GM23338 (cell line): ENCODE data around the gene TRAM2. TPM values are rescaled to one million over a fixed set of nuclear protein-coding genes. Genes with fewer than 3 reads are reported as not detected.
A peak's percentile ranks its signal among the peaks of the same experiment; 100 is the strongest.

Experiments
- ATAC-seq: fragments of 200-7000 bp; cut with Tn5 transposase; 3 replicates; pipeline ENCODE4 v1.9.1; 2020
- DNase-seq: peaks from one replicate; pipeline ENCODE4 v3.0.0-alpha.2; 2015; ENCODE audit warnings: low spot score
- H2AFZ ChIP-seq: fragments of 200-600 bp; sonication (generic); 2 replicates; pipeline ENCODE4 v1.8.0; 2016; ENCODE audit warnings: antibody characterized with exemption, mild to moderate bottlenecking, moderate library complexity
- H3F3A ChIP-seq: fragments of 200-600 bp; sonication (generic); replicated peaks from 2 replicates; pipeline ENCODE4 v1.8.0; 2017; ENCODE audit warnings: antibody characterized with exemption, mixed run types, low read depth
- H3K27ac ChIP-seq: fragments of 200-600 bp; sonication (generic); 2 replicates; pipeline ENCODE4 v1.6.1; 2016; ENCODE audit warnings: low read depth
- H3K27me3 ChIP-seq: fragments of 200-600 bp; sonication (generic); 2 replicates; pipeline ENCODE4 v1.8.0; 2016; ENCODE audit warnings: mild to moderate bottlenecking, mixed run types, moderate library complexity; ENCODE audit not compliant: insufficient read depth
- H3K36me3 ChIP-seq: fragments of 200-600 bp; sonication (generic); 2 replicates; pipeline ENCODE4 v1.8.0; 2016; ENCODE audit warnings: mild to moderate bottlenecking; ENCODE audit not compliant: insufficient read depth
- H3K4me1 ChIP-seq: fragments of 200-600 bp; sonication (generic); 2 replicates; pipeline ENCODE4 v1.8.0; 2016; ENCODE audit warnings: mild to moderate bottlenecking, moderate library complexity; ENCODE audit not compliant: insufficient read depth
- H3K4me2 ChIP-seq: fragments of 200-600 bp; sonication (generic); 2 replicates; pipeline ENCODE4 v1.7.1; 2017; ENCODE audit warnings: mixed run types
- H3K4me3 ChIP-seq: fragments of 200-600 bp; sonication (generic); 2 replicates; pipeline ENCODE4 v1.6.1; 2016; ENCODE audit warnings: mixed run types
- H3K79me2 ChIP-seq: fragments of 200-600 bp; sonication (generic); replicated peaks from 2 replicates; pipeline ENCODE4 v1.8.0; 2017; ENCODE audit warnings: mild to moderate bottlenecking; ENCODE audit not compliant: insufficient read depth
- H3K9me2 ChIP-seq: fragments of 200-600 bp; sonication (generic); 2 replicates; pipeline ENCODE4 v1.8.0; 2017; ENCODE audit not compliant: insufficient read depth
- H4K20me1 ChIP-seq: fragments of 200-600 bp; sonication (generic); replicated peaks from 2 replicates; pipeline ENCODE4 v1.8.0; 2017; ENCODE audit warnings: mild to moderate bottlenecking; ENCODE audit not compliant: insufficient read depth
- H3K27ac Mint-ChIP-seq: 2 replicates; pipeline ENCODE4 v1.8.0; 2020; ENCODE audit warnings: inconsistent platforms, mild to moderate bottlenecking, moderate library complexity, mixed read lengths
- H3K27me3 Mint-ChIP-seq: 3 replicates; pipeline ENCODE4 v1.8.0; 2022; ENCODE audit warnings: low read depth, mild to moderate bottlenecking, moderate library complexity, mixed read lengths, inconsistent platforms; ENCODE audit not compliant: insufficient read depth, poor library complexity
- H3K36me3 Mint-ChIP-seq: 3 replicates; pipeline ENCODE4 v1.8.0; 2021; ENCODE audit warnings: low read depth, mild to moderate bottlenecking, inconsistent platforms, moderate library complexity, mixed read lengths
- H3K4me1 Mint-ChIP-seq: 3 replicates; pipeline ENCODE4 v1.8.0; 2020; ENCODE audit warnings: mild to moderate bottlenecking, inconsistent platforms, mixed read lengths
- H3K4me3 Mint-ChIP-seq: 3 replicates; pipeline ENCODE4 v1.8.0; 2021; ENCODE audit warnings: moderate library complexity, mild to moderate bottlenecking, inconsistent platforms, mixed read lengths
- H3K9me3 Mint-ChIP-seq: 3 replicates; pipeline ENCODE4 v1.8.0; 2020; ENCODE audit warnings: moderate library complexity, mild to moderate bottlenecking, inconsistent platforms, mixed read lengths
- EZH2 ChIP-seq: fragments of 200-600 bp; sonication (generic); IDR thresholded peaks from one replicate; pipeline ENCODE4 v1.8.0; 2017; ENCODE audit warnings: antibody characterized with exemption, mild to moderate bottlenecking, low read depth; ENCODE audit not compliant: unreplicated experiment
- EZH2phosphoT487 ChIP-seq: fragments of 200-600 bp; sonication (generic); IDR thresholded peaks from one replicate; pipeline ENCODE4 v1.8.1; 2018; ENCODE audit warnings: antibody characterized with exemption; ENCODE audit not compliant: unreplicated experiment
- NANOG ChIP-seq: IDR thresholded peaks from 2 replicates; pipeline ENCODE4 v1.6.1; 2016; ENCODE audit warnings: antibody characterized with exemption, borderline replicate concordance
- POLR2AphosphoS5 ChIP-seq: IDR thresholded peaks from 2 replicates; pipeline ENCODE4 v1.6.1; 2016; ENCODE audit warnings: antibody characterized with exemption, low read depth
- ZNF114 ChIP-seq: fragments of 250-450 bp; sonication (Bioruptor Pico); IDR thresholded peaks from 2 replicates; pipeline ENCODE4 v1.5.0; 2020; ENCODE audit warnings: mild to moderate bottlenecking, moderate library complexity
- ZNF331 ChIP-seq: fragments of 250-450 bp; sonication (Bioruptor Pico); IDR thresholded peaks from 2 replicates; pipeline ENCODE4 v1.5.0; 2020; ENCODE audit warnings: low read depth, mild to moderate bottlenecking, moderate library complexity
- ZNF462 ChIP-seq: fragments of 250-450 bp; sonication (Bioruptor Pico); IDR thresholded peaks from 2 replicates; pipeline ENCODE4 v1.5.0; 2020; ENCODE audit warnings: mild to moderate bottlenecking, moderate library complexity
- polyA plus RNA-seq: library from polyadenylated mRNA; unstranded; fragments of >200 nt; fragmentation: Nextera tagmentation; extraction: Ambion mirVana; gene quantifications from 2 replicates; pipeline ENCODE4 v1.2.1, GENCODE V29; 2016
- total RNA-seq: library from RNA; depleted of rRNA; stranded (reverse); fragments of >200 nt; shearing (Covaris generic); gene quantifications from 2 replicates; pipeline ENCODE4 v1.2.3, GENCODE V29; 2014
- TF ChIP-seq, protein P1 (sequence below), 2 experiments: fragments of 200-600 bp in 1 of 2; sonication (generic) in 1 of 2; conservative IDR thresholded peaks; 2 replicates each; pipeline versions ENCODE4 v1.5.1 to v1.6.1; 2016 to 2017; ENCODE audit warnings: antibody characterized with exemption in 2 of 2, low read depth in 2 of 2, mild to moderate bottlenecking in 2 of 2, moderate library complexity in 1 of 2
- TF ChIP-seq, protein P2 (sequence below): IDR thresholded peaks from one replicate; pipeline ENCODE4 v1.6.1; 2018; ENCODE audit warnings: antibody characterized with exemption; ENCODE audit not compliant: unreplicated experiment

The TRAM2 gene
- total and polyA plus RNA-seq, 2 experiments from 2014 or later, result 4.0 to 14.0 TPM

DNA sequence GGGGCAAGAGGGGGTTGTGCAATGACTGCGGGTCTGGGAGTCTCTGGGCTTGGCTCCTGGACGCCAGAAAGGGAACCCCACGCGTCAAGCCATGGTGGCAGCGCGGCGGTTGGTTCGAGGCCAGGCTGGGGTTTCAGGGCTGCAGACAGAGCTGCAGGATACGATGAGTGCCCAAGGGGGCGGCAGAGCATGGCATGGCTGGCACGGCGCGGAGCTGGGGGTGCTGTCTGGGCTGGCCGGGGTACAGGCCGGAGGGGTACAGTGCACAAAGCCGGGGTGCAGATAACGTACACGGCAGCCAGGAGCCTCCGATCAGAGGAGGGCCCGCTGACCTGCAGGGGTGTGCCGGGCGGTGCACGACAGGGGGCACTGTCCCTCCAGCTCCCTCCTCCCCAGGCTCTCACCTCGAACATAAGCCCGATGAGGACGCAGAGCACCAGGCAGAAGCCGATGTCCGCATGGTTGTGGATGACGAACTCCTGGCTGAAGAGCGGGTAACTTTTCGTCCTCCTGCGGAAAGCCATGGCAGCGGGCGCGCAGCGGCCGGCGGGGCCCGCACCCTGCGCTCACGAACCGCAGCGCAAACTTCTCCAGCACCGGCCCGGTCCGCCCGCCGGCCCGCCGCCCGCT lies 353 bp downstream of the TRAM2 start:
- no peaks in the 10 kb centered on the region for H3K9me3 Mint-ChIP-seq
- no peaks in the 10 kb centered on the region for H3K36me3 ChIP-seq
- DNase-seq (peak; percentile 80), ATAC-seq (peak; percentile 64)
- H3K36me3 Mint-ChIP-seq, result no peaks in the 10 kb centered on the region; the same call in 2 of the 3 replicates
- H3K4me3 ChIP-seq, result peak overlapping the region; percentile 78
- no peaks in the 10 kb centered on the region for H3K27me3 ChIP-seq
- peaks cover 46% of the 10 kb centered on the region for H3K4me1 Mint-ChIP-seq
- no peak overlapping the region; the same call in 1 of the 2 replicates for H3K27ac Mint-ChIP-seq
- peaks cover 6% of the 10 kb centered on the region; the same call in 1 of the 2 replicates for H3F3A ChIP-seq
- no peaks in the 10 kb centered on the region; the same call in 1 of the 2 replicates for H4K20me1 ChIP-seq
- H3K4me2 ChIP-seq, result peak overlapping the region; percentile 89
- H3K27ac ChIP-seq, result peak overlapping the region; percentile 85
- H3K4me1 ChIP-seq, result peaks cover 47% of the 10 kb centered on the region
- peak overlapping the region; percentile 88 for H3K4me3 Mint-ChIP-seq
- peaks cover 43% of the 10 kb centered on the region for H3K79me2 ChIP-seq
- TF ChIP-seq, protein P1, sequence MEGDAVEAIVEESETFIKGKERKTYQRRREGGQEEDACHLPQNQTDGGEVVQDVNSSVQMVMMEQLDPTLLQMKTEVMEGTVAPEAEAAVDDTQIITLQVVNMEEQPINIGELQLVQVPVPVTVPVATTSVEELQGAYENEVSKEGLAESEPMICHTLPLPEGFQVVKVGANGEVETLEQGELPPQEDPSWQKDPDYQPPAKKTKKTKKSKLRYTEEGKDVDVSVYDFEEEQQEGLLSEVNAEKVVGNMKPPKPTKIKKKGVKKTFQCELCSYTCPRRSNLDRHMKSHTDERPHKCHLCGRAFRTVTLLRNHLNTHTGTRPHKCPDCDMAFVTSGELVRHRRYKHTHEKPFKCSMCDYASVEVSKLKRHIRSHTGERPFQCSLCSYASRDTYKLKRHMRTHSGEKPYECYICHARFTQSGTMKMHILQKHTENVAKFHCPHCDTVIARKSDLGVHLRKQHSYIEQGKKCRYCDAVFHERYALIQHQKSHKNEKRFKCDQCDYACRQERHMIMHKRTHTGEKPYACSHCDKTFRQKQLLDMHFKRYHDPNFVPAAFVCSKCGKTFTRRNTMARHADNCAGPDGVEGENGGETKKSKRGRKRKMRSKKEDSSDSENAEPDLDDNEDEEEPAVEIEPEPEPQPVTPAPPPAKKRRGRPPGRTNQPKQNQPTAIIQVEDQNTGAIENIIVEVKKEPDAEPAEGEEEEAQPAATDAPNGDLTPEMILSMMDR (conservative IDR thresholded peaks at IDR 0.05; ENCODE audit: low read depth in 2 of 2), result peak; percentile 57 to 64
- TF ChIP-seq NANOG (no peak), ZNF114 (CRISPR knock-in tag) (no peak)
- H3K27me3 Mint-ChIP-seq, result peaks cover 9% of the 10 kb centered on the region
- no peaks in the 10 kb centered on the region for H3K9me2 ChIP-seq
- H2AFZ ChIP-seq, result 0 out of 2 replicates have a peak overlapping the region, but pooled peaks have one; percentile 76

GRCh38 chr6:52576054-52576391 lies 837 bp downstream of the TRAM2 start:
- ATAC-seq (no peak), DNase-seq (no peak)
- Histone ChIP-seq H3F3A (peaks cover 6% of the 10 kb centered on the region; the same call in 1 of the 2 replicates), H3K4me3 (peak overlapping the region; percentile 78), H3K36me3 (no peaks in the 10 kb centered on the region), H3K27me3 (no peaks in the 10 kb centered on the region), H3K79me2 (peaks cover 48% of the 10 kb centered on the region), H3K27ac (no peak overlapping the region), H4K20me1 (no peaks in the 10 kb centered on the region; the same call in 1 of the 2 replicates), H3K9me2 (no peaks in the 10 kb centered on the region), H3K4me1 (peaks cover 47% of the 10 kb centered on the region), H3K4me2 (peak overlapping the region; percentile 89), H2AFZ (no peak overlapping the region)
- Mint-ChIP-seq H3K36me3 (no peaks in the 10 kb centered on the region; the same call in 2 of the 3 replicates), H3K4me3 (peak overlapping the region; percentile 88), H3K4me1 (peaks cover 49% of the 10 kb centered on the region), H3K27me3 (peaks cover 9% of the 10 kb centered on the region), H3K9me3 (no peaks in the 10 kb centered on the region), H3K27ac (no peak overlapping the region)
- no peak for TF ChIP-seq EZH2
- TF ChIP-seq ZNF114 (CRISPR knock-in tag), result no peak
- TF ChIP-seq ZNF331 (CRISPR knock-in tag), result no peak
- no peak for TF ChIP-seq EZH2phosphoT487
- TF ChIP-seq, protein P2, sequence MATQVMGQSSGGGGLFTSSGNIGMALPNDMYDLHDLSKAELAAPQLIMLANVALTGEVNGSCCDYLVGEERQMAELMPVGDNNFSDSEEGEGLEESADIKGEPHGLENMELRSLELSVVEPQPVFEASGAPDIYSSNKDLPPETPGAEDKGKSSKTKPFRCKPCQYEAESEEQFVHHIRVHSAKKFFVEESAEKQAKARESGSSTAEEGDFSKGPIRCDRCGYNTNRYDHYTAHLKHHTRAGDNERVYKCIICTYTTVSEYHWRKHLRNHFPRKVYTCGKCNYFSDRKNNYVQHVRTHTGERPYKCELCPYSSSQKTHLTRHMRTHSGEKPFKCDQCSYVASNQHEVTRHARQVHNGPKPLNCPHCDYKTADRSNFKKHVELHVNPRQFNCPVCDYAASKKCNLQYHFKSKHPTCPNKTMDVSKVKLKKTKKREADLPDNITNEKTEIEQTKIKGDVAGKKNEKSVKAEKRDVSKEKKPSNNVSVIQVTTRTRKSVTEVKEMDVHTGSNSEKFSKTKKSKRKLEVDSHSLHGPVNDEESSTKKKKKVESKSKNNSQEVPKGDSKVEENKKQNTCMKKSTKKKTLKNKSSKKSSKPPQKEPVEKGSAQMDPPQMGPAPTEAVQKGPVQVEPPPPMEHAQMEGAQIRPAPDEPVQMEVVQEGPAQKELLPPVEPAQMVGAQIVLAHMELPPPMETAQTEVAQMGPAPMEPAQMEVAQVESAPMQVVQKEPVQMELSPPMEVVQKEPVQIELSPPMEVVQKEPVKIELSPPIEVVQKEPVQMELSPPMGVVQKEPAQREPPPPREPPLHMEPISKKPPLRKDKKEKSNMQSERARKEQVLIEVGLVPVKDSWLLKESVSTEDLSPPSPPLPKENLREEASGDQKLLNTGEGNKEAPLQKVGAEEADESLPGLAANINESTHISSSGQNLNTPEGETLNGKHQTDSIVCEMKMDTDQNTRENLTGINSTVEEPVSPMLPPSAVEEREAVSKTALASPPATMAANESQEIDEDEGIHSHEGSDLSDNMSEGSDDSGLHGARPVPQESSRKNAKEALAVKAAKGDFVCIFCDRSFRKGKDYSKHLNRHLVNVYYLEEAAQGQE, result no peak
- no peak for TF ChIP-seq POLR2AphosphoS5
- TF ChIP-seq ZNF462 (CRISPR knock-in tag), result no peak
